NCI-H2196 treated with DMSO at 0.1 percent for 48 hours (cell line): ENCODE measurements around the gene ACSL3.
"Not testable (repeated sequence)": the region's sequence is repeated elsewhere in the genome, so short reads cannot be mapped to it uniquely, and the experiment has no call there.

Experiments used
- DNase-seq: peaks from one replicate; lab custom pipeline; 2025; ENCODE audit not compliant: unreplicated experiment; lab: John Stamatoyannopoulos, UW

The ACSL3 gene

DNA sequence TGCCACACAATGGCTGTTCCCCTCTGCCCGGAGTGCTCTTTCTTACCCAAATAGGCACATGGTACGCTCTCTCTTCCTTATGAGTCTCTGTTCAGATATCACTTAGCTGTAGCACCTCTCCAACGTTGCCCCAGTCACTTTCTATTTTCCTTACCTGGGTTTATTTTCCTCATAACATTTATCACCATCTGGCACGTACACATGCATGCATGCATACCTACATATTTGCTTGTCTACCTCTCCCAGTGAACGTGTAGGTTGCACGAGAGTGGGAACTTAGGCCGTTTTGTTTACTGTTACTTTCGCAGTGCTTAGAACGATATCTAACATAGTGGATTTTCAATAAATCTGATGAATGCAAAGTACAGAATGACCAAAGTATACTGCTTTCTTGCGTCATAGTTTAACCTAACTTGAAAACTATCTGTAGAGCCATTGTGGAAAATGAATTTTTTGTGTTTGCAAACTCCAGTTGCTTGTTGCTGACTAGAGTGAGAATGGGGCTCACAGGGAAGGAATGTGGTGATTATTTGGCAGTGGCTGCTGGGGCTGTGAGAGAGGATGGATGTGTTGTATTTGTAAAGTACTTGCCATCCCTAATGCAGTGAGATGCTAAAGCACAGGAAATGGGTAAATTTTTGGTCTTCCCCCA, 47.1 kb downstream of the ACSL3 start:
- no peak for DNase-seq

DNA sequence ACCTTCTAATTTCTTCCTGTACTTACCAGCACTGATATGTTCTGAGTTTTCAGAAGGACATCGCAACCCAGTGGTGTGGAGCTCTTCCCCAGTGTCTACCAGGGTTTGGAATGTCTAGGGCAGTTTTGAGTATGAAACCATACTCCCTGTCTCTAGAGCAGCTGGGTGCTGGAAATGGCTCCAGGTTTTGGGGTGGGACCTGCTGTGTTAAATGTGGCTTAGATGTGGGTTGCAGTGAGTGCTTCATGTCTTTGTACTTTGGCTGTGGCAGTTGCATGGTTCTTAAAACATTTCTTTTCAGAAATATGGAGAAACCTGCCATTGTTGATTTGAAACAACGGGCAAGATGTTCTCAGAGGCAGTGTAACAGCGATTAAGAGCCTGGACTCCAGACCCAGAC, 48.5 kb downstream of the ACSL3 start:
- no peak for DNase-seq

DNA sequence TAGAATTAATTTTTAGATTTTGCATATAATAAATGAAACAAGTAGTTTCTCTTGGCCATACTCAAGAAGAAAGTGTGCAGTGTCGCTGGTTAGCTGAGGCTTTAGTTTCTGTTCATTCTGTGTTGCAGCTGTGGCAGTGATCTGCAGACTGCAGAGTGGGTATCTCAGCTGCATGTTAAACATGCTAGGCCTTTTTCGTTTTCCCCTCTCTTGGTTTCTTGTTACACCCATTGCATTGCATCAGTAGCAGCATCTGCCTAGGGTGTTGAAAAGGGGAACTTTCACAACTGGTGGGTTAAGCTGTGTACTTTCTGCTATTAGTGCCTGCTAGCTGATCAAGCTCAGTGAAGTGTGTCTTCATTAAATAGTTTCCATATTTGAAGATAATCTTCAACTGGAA, 51.3 kb downstream of the ACSL3 start:
- no peak for DNase-seq

DNA sequence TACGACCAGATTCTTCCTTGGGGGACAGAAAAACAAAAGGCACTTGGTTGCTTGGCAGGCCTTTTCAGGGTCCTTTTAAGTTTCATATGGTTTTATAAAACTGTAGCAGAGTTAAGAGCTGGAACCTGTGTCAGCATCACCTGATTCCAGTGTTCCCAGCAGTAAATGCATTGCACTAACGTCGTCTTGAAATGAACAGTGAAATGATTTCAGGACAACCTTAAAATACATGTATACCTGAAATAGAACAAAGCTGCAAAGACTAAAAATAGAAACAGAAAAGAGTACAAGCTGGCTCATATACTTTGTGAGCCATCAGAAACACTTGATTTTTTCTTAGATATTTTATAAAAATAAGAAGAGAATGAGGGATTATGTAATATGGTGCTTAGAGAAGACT, 51.9 kb downstream of the ACSL3 start:
- DNase-seq, result no peak

GRCh38 chr2:222915092-222915957, 54.5 kb downstream of the ACSL3 start:
- no peak for DNase-seq

GRCh38 chr2:222916229-222917197, 55.7 kb downstream of the ACSL3 start:
- DNase-seq, result no peak

DNA sequence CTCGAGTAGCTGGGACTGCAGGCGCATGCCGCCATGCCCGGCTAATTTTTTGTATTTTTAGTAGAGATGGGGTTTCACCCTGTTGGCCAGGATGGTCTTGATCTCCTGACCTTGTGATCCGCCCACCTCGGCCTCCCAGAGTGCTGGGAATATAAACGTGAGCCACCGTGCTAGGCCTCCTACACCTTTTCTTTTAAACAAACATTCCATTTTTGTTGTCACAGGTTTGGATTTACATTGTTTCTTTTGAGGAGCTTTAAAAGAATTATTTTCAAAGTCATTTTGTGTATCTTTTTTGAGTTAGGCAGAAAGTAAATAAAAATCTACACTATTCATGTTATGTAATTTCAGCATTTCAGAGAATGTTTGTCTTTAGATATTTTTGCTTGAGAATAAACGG, 56.4 kb downstream of the ACSL3 start:
- not testable (repeated sequence) for DNase-seq

- DNase-seq, result no peak
Observed at GRCh38 chr2:222919841-222920526, 59.1 kb downstream of the ACSL3 start.

DNA sequence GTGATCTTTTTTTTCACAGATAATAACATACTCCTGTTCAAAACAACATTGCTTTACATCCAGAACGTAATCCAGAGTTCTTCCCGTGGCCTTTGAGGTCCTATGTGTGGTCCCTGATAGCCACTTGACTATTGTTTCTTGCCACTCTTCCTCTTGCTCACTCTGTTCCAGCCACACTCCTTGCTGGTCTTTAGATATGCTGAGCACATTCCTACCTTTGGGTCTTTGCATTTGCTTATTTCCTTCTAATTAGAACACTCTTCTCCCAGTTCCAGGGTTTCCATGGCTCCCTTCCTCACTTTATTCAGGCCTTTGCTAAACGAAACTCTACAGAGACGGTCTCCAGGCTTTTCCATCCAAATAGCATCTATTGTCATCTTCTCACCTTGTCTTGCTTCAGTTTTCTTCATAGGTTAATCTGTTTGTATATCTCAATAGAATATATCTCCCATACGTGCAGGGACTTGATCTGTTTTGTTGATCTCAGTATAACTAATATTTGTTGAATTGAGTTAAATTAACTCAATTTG, 59.9 kb downstream of the ACSL3 start:
- DNase-seq, result no peak

- DNase-seq, result no peak
Observed at GRCh38 chr2:222922019-222922800, 61.4 kb downstream of the ACSL3 start.

- no peak for DNase-seq
Observed at GRCh38 chr2:222926915-222927314, 66.1 kb downstream of the ACSL3 start.

DNA sequence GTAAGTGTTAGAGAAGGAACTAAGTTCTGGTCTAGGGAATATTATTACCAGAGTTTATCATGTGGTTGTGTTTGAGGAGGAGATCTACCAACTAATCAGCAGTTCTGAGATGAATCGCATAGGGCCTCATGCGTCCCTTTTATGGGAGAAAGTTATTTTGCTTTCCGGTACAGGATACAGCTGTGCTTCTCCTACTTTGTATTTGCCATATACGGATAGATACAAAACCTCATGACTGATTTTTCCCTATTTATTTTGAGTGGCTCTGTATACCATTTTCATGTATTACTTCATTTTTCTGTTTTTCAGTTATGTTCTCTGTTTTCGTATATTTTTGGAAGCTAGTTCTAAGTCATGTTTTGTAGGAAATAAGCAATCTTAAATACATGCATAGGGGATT, 66.8 kb downstream of the ACSL3 start:
- DNase-seq, result no peak

DNA sequence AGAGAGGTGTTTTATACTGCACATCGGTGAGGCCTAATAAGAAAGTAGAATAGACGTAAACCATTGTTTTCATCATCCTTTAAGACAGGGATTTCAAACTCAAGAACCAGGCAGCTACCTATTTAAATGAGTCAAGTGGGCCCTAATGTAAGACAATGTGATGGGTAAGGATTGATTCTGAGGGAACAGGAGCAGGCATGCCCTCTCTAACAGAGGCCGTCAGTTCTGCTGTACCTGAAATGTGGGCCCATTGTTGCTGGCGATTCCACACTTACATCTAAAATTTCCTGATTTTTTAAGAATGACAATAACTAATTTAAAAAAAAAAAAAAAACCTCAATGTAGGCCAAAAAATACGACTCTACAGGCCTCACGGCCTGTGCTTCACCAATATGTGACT, 67.5 kb downstream of the ACSL3 start:
- no peak for DNase-seq

GRCh38 chr2:222930862-222931261, 70.0 kb downstream of the ACSL3 start:
- no peak for DNase-seq

DNA sequence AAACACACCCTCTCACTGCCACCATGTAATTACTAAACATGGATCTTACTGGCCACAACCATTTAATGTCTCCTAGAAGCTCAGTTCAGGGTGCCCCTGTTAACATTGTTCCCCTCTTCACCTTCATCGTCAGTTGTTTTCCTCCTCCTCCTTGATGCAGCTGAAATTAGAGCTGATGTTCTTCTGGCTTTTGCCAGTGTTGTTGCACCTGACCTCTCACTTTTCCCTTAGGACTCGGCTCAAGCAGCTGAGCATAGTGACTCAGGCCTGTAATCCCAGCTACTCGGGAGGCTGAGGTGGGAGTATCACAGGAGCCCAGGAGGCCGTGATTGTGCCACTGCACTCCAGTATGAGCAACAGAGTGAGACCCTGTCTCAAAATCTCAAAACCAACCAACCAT, 70.8 kb downstream of the ACSL3 start:
- DNase-seq, result no peak

DNA sequence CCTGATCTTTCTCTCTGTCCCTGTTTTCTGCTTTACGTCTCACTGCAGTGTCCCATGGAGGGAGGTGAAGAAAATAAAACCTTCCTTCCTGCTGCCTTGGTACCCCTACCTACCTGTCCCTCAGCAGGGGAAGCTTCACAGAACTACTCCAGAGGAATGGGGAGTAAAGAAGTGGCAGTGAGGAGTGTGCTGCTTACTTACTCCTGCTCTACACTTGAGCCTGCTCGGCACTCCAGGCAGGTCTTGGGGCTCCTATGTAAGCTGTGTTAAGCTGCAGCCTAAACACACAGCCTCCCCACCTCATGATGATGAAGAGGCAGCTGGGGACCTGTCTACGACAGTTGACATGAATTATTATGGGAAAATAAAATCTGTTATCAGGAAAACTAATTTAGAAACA, 72.6 kb downstream of the ACSL3 start:
- DNase-seq, result no peak

- DNase-seq, result no peak
Observed at GRCh38 chr2:222935688-222936298, 75.0 kb downstream of the ACSL3 start.

GRCh38 chr2:222936705-222937104, 75.9 kb downstream of the ACSL3 start:
- DNase-seq, result no peak

DNA sequence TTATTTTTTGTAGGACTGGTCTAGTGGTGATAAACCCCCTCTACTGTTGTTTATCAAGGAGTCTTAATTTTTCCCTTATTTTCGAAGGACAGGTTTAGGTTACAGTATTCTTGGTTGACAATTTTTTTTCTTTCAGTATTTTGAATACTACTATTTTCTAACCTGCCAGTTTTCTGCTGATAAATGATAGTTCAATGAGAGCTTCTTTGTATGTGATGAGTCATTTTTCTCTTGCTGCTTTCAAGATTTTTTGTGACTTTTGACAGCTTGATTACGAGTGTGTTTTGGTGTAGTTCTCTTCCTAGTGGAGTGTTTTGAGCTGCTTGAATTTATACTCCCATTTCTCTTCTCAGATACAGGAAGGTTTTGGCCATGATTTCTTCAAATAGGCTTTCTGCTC, 77.5 kb downstream of the ACSL3 start:
- DNase-seq, result no peak
